A549 (cell line): ENCODE measurements around the gene UHRF1.

Experiments used
- BHLHE40 ChIP-seq: IDR thresholded peaks from 2 replicates; pipeline ENCODE4 v1.6.1; 2012; ENCODE audit warnings: low read depth, low read length, inconsistent platforms
- EP300 ChIP-seq, 2 experiments: fragments of >200 bp; sonication (Bioruptor Twin); formaldehyde crosslinking; IDR thresholded peaks; 2 replicates in 1 of 2; 3 replicates in 1 of 2; pipeline ENCODE4 v1.6.1; 2016 to 2017
- MAZ ChIP-seq: fragments of 150-350 bp; IDR thresholded peaks from 2 replicates; pipeline ENCODE4 v1.6.1; 2014; ENCODE audit warnings: antibody characterized with exemption, low read depth, low read length, borderline replicate concordance
- POLR2A ChIP-seq: IDR thresholded peaks from 2 replicates; pipeline ENCODE4 v1.6.1; 2012; ENCODE audit warnings: mild to moderate bottlenecking, low read length
- POLR2AphosphoS2 ChIP-seq: conservative IDR thresholded peaks from 2 replicates; pipeline ENCODE4 v1.6.1; 2012; ENCODE audit warnings: low read length, improper control_type of control experiment, inconsistent platforms
- REST ChIP-seq: fragments of 200-600 bp; sonication (generic); IDR thresholded peaks from 2 replicates; pipeline ENCODE4 v1.6.1; 2016; ENCODE audit warnings: antibody characterized with exemption, mild to moderate bottlenecking, moderate library complexity
- RNF2 ChIP-seq: fragments of 200-600 bp; sonication (generic); IDR thresholded peaks from 2 replicates; pipeline ENCODE4 v1.6.1; 2016; ENCODE audit warnings: low read depth, mild to moderate bottlenecking, antibody characterized with exemption, moderate library complexity, borderline replicate concordance
- USF2 ChIP-seq: fragments of 450-650 bp; IDR thresholded peaks from 2 replicates; pipeline ENCODE4 v1.6.1; 2014; ENCODE audit warnings: antibody characterized with exemption
- TF ChIP-seq, protein P1 (sequence below): fragments of >200 bp; sonication (Bioruptor Twin); formaldehyde crosslinking; IDR thresholded peaks from 3 replicates; pipeline ENCODE4 v1.5.1; 2016

DNA sequence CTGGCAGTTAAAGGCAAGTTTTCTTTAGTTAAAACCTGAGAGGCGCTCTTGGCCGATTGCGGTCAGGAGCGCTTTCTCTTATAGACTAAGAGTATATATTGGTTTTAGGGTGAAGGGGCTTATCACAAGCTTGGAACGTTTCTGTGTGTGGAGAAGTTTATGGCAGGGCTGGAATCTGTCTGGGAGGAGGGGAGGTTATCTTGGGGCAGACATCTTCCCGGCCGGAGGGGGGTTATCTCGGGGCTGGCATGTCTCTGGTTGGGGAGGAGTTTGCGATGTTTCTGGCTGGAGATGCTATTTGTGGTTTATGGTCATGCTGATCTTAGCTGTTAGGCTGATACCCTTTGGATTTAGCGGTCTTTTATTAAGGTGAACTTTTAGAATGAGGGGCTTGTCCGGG, 78.0 kb downstream of the UHRF1 start:
- TF ChIP-seq POLR2A (no peak), RNF2 (no peak), REST (no peak), POLR2AphosphoS2 (no peak), MAZ (no peak), EP300 (IDR thresholded peaks at IDR 0.05) (no peak), USF2 (no peak), BHLHE40 (no peak)
- TF ChIP-seq, protein P1, sequence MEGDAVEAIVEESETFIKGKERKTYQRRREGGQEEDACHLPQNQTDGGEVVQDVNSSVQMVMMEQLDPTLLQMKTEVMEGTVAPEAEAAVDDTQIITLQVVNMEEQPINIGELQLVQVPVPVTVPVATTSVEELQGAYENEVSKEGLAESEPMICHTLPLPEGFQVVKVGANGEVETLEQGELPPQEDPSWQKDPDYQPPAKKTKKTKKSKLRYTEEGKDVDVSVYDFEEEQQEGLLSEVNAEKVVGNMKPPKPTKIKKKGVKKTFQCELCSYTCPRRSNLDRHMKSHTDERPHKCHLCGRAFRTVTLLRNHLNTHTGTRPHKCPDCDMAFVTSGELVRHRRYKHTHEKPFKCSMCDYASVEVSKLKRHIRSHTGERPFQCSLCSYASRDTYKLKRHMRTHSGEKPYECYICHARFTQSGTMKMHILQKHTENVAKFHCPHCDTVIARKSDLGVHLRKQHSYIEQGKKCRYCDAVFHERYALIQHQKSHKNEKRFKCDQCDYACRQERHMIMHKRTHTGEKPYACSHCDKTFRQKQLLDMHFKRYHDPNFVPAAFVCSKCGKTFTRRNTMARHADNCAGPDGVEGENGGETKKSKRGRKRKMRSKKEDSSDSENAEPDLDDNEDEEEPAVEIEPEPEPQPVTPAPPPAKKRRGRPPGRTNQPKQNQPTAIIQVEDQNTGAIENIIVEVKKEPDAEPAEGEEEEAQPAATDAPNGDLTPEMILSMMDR, result no peak
